Dedifferentiated amniotic fluid mesenchymal stem cell (primary cell): Measurements from ENCODE around the gene RIPOR3.
"Not testable (repeated sequence)": the region's sequence is repeated elsewhere in the genome, so short reads cannot be mapped to it uniquely, and the experiment has no call there.

ENCODE experiments used
- DNase-seq: peaks from one replicate; pipeline ENCODE4 v3.0.0-alpha.2; 2016; ENCODE audit errors: extremely low spot score

The RIPOR3 gene

GRCh38 chr20:50704971-50705370 is 13.6 kb upstream of the RIPOR3 start:
- no peak for DNase-seq

DNA sequence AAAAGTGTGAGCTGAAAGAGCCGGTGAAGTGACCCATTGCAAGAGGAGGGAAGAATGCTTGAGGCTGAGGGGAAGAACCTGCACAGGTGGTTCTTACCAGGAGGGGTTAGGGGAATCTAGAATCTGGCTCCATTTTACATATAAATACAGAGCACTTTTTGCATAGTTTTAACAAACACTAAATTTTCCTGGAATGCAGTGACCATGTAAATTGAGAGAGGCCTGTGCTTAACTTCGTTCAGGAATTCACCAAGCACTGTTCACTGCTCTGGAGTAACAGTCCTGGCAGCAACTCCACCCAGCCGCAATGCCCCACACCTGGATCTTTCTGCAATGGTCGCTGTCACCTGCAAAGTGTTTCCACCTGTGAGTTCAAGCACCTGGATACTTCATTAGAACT is 13.2 kb upstream of the RIPOR3 start:
- DNase-seq: no peak

DNA sequence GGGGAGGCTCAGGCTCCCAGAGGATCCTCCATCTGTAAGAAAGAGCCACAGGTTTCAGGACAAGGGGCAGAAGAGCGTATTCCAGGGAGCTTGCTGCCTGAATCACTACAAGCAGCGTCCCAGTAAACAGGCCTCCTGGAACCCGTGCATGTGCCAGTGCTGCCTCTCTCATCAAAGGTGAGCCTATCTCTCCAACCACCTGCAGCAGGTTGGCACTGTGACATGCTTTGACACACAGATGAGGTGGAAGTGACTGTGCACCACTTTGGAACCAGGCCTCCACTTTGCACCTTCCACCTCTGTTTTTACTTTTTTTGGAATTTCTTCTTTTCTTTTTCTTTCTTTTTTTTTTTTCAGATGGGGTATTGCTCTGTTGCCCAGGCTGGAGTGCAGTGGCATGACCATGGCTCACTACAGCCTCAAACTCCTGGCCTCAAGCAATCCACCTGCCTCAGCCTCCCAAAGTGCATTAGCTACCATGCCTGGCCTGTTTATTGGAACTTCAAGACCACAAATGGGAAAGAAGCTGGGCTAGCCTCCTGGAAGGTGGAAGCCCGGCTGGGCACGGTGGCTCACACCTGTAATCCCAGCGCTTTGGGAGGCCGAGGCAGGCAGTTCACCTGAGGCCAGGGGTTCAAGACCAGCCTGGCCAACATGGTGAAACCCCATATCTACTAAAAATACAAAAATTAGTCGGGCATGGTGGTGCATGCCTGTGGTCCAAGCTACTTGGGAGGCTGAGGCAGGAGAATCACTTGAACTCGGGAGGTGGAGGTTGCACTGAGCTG is 12.5 kb upstream of the RIPOR3 start:
- DNase-seq: not testable (repeated sequence)

DNA sequence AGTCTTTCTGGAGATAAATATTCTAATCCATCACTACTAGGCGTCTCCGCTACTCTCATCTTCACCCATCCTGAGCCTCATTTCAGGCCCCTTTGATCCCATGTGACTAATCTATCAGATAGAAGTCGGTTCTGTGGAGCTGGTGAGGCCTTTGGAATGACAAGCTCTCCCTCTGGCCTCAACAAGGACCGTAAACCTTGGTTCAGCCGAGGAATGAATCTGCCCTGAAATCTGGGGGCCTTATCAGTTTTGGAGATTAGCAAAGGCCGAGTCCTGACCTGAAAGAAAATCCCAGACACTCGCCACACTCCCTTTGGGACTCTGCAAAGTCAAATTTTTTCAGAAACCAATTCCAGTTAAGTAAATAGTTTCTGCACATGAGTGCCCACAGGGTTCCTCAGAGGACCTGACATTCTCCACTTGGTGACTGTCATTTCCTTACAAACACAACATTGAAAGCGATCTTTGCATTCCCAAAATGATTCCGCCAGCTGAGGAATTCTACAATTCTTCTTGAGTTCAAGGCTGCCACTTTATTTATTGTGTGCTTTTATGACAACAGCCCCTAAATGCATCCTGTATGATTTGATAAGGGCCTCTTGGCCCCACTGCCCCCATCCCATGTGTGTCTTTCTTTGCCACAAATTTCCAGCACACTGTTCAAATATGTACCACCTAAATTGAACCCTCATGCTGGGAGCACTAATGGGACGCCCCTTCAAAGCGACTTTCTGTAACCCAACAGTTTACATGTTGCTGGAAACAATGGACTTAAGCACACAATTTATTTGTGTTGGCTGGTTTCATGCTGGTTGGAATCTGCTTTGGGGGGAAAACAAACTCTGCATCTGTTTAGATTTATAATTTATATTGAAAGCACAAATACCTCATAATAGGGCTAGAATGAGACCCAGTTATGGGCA is 10.0 kb upstream of the RIPOR3 start:
- DNase-seq: no peak

- no peak for DNase-seq
Observed at GRCh38 chr20:50699688-50700087, 8.3 kb upstream of the RIPOR3 start.

GRCh38 chr20:50698255-50698654 is 6.9 kb upstream of the RIPOR3 start:
- DNase-seq: not testable (repeated sequence)

- DNase-seq: no peak
Observed at GRCh38 chr20:50695135-50695872, 4.0 kb upstream of the RIPOR3 start.

DNA sequence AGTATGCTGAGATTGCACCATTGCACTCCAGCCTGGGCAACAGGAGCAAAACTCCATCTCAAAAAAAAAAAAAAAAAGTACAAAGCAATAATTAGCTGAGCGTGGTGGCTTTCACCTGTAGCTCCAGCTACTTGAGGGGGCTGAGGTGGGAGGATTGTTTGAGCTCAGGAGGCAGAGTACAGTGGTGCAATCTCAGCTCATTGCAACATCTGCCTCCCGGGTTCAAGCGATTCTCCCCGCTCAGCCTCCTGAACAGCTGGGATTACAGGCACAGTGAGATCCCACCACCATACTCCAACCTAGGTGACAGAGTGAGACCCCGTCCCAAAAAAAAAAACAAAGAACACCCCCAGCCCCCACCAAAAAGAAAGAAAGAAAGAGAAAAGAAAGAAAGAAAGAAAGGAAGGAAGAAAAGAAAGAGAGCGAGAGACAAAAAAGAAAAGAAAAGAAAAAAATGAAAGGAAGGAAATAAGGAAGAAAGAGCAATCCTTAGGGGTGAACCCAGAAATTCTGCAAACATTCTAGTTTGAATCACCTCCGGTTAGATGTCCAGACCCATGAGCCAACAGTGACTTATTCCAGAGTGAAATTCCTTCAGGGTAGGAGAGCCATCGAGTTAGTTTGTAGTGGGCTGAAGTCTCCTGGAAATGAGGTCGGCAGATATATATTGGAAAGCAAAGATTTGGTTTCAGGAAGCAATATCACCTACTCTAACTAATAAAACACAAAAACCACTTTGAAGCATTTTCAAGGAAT is 3.2 kb upstream of the RIPOR3 start:
- no peak for DNase-seq

DNA sequence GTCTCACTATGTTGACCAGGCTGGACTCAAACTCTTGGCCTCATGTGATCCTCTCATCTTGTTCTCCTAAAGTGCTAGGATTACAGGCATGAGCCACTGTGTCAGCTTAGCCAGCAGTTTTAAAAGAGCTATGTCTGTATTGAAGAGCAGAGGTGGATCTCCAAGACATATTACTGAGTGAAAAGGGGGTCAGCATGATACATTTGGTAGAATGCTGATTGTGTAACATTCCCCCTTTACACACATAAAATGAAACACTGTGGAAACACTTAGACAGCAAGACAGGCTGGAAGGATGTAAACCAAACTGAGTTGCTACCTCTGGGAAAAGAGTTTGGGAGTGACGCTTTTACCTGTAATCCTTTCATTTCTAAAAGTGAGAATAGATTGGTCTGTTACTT is 1.7 kb upstream of the RIPOR3 start:
- no peak for DNase-seq

DNA sequence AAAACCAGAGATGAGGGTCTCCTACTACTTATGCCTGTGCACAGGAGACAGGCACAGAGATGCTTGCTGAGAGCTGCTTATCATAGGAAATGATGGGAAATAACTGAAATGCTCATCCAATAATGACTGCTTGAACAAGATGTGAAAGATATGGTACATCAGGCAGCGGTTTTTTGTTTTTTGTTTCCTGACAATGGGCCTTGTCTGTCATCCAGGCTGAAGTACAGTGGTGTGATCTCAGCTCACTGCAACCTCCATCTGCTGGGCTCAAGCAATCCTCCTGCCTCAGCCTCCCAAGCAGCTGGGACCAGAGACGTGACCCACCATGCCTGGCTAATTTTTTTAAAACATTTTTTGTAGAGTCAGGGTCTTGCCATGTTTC is 1.2 kb upstream of the RIPOR3 start:
- DNase-seq: no peak

GRCh38 chr20:50691573-50692551 is 520 bp upstream of the RIPOR3 start:
- DNase-seq: peak; percentile 43

GRCh38 chr20:50689864-50690649 is 1.3 kb downstream of the RIPOR3 start:
- no peak for DNase-seq

DNA sequence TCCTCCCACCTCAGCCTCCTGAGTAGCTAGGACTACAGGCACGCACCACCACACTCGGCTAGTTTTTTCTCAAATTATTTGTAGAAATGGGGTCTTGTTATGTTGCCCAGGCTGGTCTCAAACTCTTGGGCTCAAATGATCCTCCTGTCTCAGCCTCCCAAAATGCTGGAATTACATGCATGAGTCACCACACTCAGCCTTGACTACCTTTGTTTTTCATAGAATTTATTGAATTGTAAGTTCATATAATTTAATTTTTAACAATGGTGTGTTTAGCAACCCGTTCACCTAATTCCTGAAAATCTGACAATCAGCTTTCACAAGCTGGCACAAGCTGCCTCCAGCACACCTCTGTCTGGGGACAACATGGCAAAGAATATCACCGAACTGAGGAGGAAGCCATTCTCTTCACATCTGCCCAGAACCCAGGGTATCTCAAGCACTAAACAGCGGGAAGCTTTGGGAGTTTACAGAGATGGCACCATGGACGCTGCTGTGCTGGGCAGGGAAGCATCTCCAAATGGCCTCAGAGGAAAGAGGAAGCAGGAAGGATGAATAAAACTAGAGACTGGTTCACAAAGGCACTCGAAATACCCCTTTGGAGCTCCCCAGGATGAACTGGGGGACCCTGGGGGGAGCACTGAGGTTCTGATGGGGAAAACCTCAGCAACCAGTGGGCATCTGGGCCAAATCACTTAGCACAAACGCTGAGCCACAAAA is 2.9 kb downstream of the RIPOR3 start:
- no peak for DNase-seq

- no peak for DNase-seq
Observed at GRCh38 chr20:50686821-50687220, 4.5 kb downstream of the RIPOR3 start.

- DNase-seq: no peak
Observed at GRCh38 chr20:50683570-50683969, 7.8 kb downstream of the RIPOR3 start.

- no peak for DNase-seq
Observed at GRCh38 chr20:50682947-50683530, 8.3 kb downstream of the RIPOR3 start.

- no peak for DNase-seq
Observed at GRCh38 chr20:50682065-50682464, 9.3 kb downstream of the RIPOR3 start.

- no peak for DNase-seq
Observed at GRCh38 chr20:50681359-50682064, 9.8 kb downstream of the RIPOR3 start.
